Stimulated activated CD4-positive, alpha-beta T cell treated with anti-CD3 and anti-CD28 coated beads, Interleukin-2, amount 100 ng/mL, for 24 hours (primary cell): ENCODE measurements around the gene TCIRG1.
"Not testable (repeated sequence)": the region's sequence is repeated elsewhere in the genome, so short reads cannot be mapped to it uniquely, and the experiment has no call there.

Source experiments
- DNase-seq, 2 donors: peaks; one replicate each; pipeline ENCODE4 v3.0.0-alpha.2; 2020

The TCIRG1 gene

DNA sequence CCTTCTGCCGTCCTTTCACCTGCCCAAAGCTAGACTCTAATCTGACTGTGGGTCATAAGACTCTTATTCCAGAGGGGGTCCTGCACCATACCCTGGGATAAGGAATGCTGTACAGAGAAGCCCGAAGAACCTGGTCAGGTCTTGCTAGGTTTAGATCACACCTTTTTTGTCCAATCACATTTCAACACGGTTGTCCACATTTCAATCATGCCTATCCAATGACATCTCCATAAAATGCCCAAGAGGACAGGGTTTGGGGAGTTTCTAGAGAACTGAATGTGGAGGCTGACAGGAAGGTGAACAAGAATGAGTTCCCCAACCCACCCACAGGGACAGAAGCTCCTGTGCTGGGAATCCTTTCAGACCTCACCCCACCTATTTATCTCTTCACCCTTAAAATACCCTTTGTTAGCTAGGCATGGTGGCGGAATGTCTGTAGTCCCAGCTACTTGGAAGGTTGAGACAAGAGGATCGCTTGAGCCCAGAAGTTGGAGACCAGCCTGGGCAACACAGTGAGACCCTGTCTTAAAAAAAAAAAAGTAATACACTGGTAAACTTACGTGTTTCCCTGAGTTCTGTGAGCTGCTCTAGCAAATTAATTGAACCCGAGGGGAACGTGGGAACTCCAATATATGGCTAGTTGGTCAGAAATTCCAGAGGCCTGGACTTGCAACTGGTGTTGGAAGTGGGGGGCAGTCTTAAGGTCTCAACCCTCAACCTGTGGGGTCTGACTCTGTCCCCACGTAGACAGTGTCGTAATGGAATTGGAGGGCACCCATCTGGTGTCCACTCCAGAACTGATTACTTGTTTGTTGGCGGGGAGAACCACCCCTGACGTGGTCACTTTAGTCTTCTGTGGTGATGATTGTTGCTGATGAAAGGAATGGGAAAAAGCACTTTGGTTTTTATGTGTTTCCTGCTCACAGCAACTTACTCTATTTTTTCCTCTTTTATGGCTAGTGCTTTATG, 17.8 kb downstream of the TCIRG1 start:
- DNase-seq = no peak

DNA sequence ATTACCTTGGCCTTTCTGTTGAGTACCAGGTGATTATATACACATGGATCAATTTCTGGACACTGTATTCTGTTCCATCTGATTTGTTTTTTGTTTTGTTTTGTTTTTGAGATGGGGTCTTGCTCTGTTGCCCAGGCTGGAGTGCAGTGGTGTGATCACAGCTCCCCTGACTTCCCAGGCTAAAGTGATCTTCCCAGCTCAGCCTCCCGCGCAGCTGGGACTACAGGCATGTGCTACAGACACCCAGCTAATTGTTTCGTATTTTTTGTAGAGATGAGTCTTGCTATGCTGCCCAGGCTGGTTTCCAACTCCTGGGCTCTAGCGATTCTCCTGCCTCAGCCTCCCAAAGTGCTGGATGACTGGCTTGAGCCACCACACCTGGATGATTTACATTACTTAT, 19.0 kb downstream of the TCIRG1 start:
- DNase-seq = no peak

DNA sequence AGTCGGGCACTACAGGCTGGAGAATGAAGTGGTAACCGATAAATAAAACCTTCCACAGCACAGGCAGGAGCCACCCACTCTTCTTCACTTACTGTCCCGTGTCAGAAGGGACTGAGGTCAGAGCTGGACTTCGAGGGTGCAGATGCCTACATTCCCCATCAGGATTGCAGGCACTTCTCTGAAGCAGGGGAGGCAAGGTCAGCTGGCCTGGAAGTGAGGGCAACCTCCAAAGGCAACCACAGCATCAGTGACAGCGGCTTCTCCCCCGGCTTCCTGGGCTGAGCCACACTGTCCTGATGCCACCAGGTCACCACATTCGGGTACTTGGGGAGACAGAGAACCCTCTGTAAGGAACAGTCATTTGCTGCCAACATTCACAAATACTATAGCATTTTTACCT, 22.7 kb downstream of the TCIRG1 start:
- no peak for DNase-seq

DNA sequence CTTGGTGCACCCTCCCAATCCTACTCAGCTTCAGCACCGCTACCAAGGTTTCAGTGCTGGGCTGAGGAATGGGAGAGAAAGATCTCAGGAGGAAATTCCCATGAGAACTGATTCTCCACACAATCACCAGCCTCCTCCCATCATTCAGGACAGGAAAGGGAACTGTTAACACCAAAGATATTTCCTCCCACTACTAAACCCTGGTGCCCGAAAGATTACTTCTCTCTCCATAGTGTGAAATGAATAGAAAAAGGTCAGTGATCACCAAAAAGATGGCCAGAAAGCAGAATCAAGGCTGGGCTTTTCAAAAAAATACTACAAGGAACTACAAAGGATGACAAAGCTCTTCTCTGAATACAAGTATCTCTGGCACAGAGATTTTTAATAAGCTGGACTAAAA, 26.1 kb downstream of the TCIRG1 start:
- no peak for DNase-seq

DNA sequence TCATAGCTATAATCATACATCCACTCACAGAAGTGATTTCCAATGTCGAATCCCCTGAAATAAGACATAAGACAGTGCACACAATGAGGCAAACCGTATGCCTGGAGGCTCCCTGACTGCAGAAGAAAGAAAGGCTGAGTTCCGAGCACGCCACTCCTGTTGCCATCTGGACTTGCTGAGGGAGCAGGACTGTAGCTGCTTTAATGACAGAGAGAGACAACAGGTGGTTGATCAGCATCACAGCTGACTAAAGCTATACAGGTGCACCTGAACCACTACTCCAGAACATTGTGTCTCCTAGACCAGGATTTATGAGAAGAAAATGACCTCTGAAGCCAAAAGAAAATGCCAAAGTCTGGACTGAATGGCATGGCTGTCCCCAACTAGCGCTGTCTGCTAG, 27.0 kb downstream of the TCIRG1 start:
- DNase-seq = no peak

DNA sequence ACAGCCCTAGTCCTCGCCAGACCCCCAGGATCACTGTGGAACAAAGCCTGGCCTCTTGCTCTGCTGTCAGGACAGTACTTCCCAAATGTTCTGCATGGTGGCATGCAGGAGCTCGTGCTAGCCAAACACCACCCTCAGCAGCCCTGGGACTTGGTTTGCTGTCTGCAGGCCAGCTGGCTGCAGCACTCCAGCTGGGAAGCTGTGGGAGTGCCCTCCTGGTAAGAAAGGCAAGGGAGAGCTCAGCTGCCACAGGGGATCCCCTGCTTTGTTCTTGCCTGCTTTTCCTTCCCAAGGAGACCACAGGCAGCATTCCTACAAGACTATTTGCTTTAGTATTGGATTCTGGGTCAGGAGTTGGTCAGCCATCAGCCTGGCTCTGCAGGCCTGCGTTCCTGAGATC, 27.9 kb downstream of the TCIRG1 start:
- DNase-seq = no peak

DNA sequence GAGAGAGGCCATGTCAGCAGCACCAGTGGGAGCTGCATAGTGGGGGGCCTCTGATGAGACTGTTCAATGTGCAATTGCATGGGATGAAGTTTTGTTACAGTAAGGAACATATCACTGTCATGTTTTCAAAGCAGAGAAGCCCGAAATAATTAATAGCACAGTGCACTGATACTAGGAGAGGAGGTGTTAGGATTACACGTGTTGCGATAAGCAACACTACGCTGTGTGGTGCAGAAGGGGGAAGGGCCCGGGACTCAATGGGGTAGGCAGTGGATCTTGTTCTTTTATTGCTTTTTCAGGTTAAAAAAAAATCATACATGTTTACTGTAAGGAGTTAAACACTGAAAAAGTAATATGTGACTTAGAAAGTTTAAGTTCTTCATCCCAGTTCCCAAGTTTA, 29.2 kb downstream of the TCIRG1 start:
- DNase-seq = no peak

DNA sequence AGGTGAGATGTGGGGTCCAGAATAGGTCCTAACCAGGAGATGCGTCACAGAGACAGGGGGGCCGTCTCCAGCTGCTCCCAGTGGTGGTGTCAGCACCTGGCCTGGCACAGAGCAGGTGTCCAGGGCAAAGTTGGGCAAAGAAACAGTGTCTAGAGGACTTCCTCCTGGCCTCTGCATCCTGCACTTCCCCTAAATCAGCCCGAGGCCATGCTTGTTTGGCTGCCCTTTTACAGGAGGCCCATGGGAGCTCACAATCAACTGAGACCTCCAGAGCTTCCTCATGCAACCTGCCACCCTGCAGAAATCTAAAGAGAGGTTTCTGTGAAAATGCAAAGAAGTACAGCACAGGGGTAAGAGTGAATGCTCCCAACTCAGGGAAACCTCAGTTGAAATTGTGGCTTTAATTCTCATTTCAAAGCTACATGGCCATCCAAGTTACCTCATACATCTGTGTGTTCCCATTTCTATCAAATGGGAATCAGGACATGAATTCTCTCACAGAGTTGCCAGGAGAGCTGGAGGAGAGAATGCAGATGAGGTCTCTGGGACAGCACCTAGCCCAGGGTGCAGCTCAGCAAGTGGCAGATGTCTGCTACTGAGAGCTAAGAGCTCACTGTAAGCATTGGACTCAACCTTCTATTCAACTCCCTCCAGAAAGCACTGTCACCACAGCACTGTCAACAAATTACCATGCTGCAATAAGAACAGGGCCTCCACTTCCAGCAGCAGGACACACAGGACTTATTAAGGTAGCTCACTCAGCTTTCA, 32.6 kb downstream of the TCIRG1 start:
- DNase-seq = no peak

DNA sequence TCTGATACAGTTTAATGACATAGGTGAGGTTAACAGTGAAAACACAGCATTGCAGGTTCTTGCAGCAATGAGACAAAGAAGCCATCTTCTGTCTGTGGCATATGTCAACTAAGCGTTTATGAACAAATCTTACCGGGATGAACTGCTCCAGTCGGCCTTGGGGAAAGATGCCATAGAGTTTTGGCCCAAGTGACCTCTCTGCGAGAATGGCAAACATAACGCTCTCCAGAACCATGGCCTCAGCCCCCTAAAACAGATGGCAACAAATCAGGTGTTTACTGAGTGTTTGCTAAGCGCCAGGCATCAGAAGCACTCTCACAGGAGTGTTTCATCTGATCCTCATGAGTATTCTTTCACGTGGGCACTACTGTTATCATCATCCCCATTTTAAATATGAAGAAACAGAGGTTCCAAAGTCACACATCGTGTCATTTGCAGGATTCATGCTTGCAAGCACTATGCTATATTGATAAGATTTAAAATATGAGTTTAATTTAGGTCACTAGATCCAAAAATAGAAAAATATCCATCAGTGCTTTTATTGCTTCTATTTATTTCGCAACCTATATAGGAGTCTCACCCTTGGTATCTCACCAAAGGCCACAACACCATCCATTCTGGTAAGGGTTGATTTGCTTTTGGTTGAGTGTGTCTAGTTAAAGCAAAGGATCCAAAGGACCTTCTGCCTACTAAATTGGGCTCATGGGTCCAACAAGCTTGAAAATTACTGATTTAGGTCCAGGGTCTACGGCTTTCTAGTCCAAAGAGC, 35.9 kb downstream of the TCIRG1 start:
- DNase-seq = no peak

DNA sequence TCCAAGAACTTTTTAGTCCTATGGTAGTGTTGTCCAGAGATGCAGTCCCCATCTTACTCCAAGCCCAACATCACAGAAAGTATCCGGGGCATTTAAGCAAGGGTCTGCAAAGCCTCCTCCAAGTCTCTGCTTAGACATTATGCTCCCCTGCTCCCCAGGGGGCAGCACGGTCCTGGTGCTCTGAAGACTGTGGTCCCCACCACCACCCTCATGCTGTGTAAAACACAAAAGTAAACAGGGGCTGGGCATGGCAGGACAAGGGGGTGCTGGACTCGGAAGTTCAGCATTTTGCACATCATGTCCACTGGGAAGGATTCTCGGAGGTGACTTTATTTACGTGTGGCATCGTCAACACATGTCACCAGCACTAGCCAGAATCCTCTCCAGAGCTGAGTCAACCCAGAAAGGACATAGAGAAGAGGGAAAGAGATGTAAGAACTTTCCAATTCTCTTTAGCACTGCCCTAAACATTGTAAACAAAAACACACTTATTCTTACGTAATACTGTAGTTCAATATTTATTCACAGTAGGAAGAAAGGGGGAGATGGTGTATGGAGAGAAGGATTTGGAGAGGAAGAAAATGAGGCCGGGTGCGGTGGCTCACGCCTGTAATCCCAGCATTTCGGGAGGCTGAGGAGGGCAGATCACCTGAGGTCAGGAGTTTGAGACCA, 37.7 kb downstream of the TCIRG1 start:
- DNase-seq = no peak

DNA sequence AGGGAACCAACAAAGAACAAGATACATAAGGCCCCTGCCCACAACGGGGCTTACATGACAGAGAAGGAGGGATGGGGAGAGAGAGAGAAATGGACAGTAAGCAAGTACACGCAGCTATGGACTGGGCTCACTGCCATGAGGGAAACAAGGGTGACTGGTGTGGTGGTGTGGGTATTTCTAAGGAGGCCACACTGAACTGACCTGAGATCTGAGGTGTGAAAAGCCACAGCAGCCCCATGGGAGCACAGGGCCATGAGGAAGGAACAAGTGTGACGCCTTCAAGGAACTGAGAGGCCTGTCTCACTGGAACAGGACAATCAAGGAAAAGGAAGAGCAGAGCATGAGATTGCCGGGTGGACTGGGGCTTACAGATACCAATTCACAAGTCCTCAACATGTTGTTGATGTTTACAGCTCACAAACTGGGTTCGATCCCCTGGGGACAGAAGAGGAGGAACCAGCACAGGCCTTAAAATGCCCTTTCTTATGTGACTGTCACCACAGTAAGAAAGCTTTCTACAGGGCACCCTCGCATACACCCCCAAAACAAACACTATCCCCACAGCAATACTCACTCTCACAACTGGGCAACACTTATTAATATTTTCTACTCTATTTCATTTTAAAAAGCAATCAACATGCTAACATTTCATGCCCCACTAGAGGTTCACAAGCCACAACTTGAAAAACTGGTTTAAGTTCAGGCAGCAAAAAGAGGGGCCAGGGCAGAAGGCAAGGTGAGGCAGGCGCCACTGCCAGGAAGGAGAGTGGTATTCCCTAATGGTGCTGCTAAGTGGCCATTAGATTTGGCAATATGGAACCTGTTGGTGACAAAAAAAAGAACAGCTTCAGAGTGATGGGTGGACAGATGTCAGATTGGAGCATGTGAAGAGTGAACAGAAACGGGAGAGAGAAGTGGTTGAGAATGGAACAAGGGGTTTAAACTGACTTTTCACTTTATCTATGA, 39.1 kb downstream of the TCIRG1 start:
- no peak for DNase-seq

DNA sequence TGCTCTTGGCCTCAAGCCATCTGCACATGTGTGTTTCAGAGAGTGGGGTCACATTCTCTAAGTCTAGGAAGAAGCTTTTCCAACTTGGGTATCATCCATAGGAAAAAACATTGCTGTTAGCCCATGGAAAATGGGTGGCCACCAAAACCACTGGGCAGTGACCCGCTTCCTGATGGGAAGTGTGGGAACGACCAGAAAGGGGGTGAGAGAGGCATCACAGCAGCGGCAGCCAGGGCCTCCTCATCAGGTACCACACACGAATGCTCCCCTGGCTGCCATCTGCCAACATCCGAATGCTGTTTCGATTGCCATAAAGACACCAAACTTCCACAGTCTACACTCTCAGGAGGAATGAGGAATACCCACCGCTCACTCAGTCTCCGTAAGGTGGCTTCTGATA, 42.0 kb downstream of the TCIRG1 start:
- DNase-seq = no peak

DNA sequence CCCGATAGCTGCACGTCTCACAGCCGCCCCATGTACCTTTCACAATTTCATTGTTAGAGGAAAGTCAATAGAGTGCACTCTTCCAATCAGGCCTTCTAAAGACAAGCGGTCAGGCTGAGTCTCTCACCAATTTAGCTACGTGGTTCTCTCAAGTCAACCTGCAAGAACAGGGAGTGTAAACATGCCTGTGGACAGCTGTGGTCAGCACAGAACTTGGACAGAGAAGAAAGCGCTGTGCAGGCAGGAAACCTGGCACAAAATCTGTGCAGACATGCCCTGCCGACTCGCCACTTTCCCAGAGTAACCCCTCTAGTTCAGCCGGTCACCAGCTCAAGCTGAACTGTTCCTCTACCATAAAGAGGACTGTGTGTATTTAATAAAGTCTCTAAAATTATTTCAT, 42.9 kb downstream of the TCIRG1 start:
- no peak for DNase-seq

DNA sequence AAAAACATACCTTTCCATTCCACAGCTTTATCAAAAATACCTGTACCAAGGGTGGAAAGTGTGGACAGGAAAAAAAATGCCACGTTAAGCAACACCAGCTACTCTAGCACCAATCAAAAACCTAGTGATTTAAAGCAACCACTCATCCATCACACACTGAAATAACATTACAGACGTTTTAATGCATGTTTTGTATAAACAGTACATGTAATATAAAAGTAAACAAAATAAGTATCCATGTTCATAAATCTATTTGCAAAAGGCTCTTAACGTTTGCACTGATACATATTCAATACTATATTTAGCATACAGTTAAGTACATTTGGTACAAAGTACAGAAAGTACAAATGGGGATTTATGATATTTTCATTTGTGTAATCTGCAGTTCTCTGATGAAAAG, 43.7 kb downstream of the TCIRG1 start:
- DNase-seq = no peak

DNA sequence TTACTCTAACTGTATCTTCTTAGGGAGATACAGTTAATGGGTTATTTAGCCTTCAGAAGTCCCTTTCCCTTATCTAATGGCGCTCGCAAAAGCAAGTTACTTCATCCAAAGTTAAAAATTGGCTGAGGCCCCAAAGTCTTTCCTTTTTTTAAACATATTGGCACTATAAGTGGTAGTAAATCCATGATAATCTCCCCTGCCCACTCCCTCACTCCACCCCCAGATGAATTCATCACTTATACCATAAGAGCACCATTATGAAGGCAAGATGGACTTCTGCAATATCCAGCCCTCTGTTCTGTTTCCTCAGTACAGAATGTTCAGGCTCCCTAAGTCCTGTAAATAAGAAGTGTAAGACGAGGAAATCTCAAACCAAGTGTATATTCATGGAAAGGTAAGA, 44.7 kb downstream of the TCIRG1 start:
- no peak for DNase-seq

DNA sequence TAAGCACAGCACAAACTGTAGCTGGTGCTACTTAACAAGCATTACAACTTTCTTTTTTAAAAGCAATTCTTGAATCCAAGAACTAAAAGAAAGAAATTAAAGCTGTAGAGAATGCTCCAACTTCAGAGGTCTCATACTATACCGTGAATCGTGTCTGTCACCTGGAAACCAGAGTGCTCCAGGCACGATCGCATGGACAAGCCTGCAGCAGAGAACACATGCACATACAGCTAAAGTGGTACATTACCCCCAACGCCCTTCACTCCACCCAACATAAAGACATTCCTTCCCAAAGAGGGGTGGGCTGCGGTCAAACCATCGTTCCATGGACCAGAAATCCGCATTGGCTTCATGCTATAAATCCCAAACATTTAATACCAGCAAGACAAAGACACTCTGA, 50.9 kb downstream of the TCIRG1 start:
- DNase-seq = no peak

DNA sequence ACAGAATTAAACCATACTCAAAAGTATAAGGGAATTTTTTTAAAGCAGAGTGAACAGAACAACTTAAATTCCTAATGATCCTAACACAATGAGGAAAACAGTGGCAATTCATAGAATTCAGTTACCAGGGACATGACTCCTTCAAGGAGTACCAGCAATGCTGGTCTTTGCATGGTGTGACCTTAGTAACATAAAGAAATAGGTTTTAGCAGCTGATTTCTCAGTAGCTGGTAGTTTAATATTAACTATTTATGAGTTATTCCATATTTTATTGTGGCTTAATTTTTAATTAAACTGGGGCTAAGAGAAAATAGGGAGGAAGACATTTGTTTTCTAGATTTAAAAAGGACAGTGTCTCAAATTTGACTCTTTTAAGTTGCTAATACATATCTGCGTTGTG, 51.5 kb downstream of the TCIRG1 start:
- no peak for DNase-seq

DNA sequence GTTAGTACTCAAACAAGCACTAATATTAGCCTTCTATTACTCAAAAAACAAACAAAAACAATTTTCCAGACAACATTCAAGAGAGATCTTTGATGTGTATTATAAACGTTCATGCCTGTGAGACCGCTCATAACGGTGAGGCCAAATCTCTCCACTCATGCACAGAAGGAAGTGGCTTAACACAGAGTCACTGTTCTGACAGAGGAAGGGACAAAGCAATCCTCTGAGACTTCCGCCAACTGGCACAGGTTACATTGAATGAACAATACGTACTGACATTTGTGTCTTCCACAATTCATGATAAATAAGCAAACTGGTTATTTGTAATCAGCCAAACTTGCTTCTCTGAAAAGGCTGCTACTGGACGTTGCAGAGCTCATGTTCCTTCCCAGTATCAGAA, 51.9 kb downstream of the TCIRG1 start:
- DNase-seq = no peak

DNA sequence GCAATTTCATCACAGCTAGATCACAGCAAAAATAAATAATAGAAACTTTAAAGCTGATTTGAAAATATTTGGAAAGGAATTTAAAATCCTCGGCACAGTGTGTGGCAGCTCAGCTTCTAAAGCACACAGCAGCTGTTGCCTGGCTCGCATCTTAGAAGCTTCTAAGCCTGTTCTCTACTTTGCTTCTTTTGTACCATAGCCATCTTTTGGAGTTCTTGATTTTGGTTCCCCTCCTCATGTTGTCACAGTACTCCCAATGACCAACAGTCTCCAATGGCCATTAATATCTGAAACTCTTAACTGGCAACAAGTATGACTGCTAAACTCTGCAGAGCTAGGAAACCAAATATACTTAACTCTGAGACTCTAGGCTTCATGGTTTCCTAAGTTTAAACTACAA, 53.6 kb downstream of the TCIRG1 start:
- DNase-seq = no peak

DNA sequence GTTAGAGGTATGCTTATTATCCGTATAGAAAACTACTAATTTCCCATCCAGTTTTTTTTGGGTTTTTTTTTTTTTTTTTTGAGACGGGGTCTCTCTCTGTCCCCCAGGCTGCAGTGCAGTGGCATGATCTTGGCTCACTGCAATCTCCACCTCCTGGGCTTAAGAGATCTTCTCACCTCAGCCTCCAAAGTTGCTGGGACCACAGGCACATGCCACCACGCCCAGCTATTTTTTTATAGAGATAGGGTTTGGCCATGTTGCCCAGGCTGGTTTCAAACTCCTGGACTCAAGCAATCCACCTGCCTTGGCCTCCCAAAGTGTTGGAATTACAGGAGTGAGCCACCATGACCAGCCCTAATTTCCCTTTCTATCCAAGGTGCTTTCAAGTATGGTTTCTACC, 54.1 kb downstream of the TCIRG1 start:
- not testable (repeated sequence) for DNase-seq

DNA sequence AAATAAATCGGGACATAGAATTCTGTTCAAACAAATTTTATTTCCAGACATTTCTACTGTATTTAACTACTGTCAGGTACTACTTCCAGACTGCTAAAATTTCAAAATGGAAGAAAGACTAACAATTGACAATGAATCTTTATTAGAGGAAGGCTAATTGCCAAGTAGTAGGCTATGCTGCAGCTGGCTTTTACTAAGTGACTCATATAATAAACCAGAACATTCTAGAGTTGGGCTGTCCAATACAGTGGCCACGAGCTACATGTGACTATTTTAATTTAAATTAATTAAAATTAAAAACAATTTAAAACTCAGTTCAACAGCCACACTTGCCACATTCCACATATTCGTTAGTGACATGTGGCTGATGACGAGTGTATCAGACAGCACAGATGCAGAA, 54.7 kb downstream of the TCIRG1 start:
- no peak for DNase-seq

DNA sequence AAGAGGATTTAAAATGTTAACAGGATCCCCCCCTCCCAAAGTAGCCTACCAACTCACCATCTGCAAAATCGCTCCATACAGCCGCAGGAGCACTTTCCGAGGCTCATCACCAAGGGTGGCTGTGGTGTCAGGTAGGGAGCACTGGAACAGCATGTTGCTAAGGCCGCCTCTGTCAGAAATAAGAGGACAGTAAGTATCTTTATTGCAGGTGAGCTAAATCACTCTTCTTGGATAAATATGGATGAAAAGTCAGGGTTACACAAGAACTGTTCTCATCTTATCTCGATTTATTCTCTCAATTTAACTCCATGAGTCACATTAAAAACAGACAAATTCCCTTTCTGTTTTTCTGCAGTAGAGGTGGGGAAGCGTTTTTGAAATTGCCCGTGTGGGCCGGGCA, 58.1 kb downstream of the TCIRG1 start:
- DNase-seq = no peak
